Fibroblast of lung (primary cell): Measurements from ENCODE around the gene TTC3.

Source experiments
- EZH2 ChIP-seq: IDR thresholded peaks from 2 replicates; pipeline ENCODE4 v1.5.1; 2012; ENCODE audit warnings: low read length, control low read depth, mild to moderate bottlenecking; ENCODE audit errors: missing control alignments
- TF ChIP-seq, protein P1 (sequence below), 2 donors: IDR thresholded peaks in 1 of 2; conservative IDR thresholded peaks in 1 of 2; 1 replicate in 1 of 2; 2 replicates in 1 of 2; pipeline ENCODE4 v1.5.1; 2011 to 2012; ENCODE audit warnings: low read length in 2 of 2, control low read depth in 1 of 2, inconsistent platforms in 1 of 2, low read depth in 1 of 2, mild to moderate bottlenecking in 1 of 2

DNA sequence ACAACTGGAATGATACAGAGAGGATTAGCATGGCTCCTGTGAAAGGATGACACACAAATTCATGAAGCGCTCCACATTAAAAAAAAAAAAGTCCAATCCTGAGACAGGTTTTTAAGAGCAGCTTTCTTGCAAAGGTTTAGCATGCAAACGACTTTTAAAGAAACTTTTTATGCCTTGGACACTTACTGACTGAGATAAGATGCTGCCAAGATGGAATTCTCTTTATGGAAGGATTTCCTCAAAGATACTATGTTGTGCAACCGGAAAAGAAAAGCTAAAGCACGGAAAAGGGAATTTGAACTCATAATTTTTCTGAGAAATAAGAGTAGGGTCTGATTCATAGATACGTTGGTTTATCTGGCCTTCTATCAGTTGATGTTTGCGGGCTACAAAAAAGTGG, 27.5 kb upstream of the TTC3 start:
- TF ChIP-seq, protein P1, sequence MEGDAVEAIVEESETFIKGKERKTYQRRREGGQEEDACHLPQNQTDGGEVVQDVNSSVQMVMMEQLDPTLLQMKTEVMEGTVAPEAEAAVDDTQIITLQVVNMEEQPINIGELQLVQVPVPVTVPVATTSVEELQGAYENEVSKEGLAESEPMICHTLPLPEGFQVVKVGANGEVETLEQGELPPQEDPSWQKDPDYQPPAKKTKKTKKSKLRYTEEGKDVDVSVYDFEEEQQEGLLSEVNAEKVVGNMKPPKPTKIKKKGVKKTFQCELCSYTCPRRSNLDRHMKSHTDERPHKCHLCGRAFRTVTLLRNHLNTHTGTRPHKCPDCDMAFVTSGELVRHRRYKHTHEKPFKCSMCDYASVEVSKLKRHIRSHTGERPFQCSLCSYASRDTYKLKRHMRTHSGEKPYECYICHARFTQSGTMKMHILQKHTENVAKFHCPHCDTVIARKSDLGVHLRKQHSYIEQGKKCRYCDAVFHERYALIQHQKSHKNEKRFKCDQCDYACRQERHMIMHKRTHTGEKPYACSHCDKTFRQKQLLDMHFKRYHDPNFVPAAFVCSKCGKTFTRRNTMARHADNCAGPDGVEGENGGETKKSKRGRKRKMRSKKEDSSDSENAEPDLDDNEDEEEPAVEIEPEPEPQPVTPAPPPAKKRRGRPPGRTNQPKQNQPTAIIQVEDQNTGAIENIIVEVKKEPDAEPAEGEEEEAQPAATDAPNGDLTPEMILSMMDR (conservative IDR thresholded peaks at IDR 0.05 in 1 of 2, IDR thresholded peaks at IDR 0.05 in 1 of 2; ENCODE audit: low read depth in 1 of 2, low read length in 2 of 2) = no peak
- no peak for TF ChIP-seq EZH2
